AG09309 (cell line): Measurements from ENCODE around the gene NDRG4.

ENCODE experiments used
- DNase-seq: peaks from one replicate; pipeline ENCODE4 v3.0.0-alpha.2; 2010; ENCODE audit warnings: low read depth
- H3K4me3 ChIP-seq: 2 replicates; pipeline ENCODE4 v1.5.1; 2011; ENCODE audit warnings: mild to moderate bottlenecking, low read depth, low read length, moderate library complexity; ENCODE audit not compliant: control insufficient read depth
- CTCF ChIP-seq: IDR thresholded peaks from 2 replicates; pipeline ENCODE4 v1.5.1; 2011; ENCODE audit warnings: mild to moderate bottlenecking, low read depth, low read length, inconsistent platforms; ENCODE audit not compliant: insufficient read depth, control insufficient read depth; ENCODE audit errors: missing control alignments

NDRG4 gene

GRCh38 chr16:58499092-58499511, 841 bp upstream of the NDRG4 start:
- DNase-seq, result no peak
- H3K4me3 ChIP-seq, result no peak overlapping the region

DNA sequence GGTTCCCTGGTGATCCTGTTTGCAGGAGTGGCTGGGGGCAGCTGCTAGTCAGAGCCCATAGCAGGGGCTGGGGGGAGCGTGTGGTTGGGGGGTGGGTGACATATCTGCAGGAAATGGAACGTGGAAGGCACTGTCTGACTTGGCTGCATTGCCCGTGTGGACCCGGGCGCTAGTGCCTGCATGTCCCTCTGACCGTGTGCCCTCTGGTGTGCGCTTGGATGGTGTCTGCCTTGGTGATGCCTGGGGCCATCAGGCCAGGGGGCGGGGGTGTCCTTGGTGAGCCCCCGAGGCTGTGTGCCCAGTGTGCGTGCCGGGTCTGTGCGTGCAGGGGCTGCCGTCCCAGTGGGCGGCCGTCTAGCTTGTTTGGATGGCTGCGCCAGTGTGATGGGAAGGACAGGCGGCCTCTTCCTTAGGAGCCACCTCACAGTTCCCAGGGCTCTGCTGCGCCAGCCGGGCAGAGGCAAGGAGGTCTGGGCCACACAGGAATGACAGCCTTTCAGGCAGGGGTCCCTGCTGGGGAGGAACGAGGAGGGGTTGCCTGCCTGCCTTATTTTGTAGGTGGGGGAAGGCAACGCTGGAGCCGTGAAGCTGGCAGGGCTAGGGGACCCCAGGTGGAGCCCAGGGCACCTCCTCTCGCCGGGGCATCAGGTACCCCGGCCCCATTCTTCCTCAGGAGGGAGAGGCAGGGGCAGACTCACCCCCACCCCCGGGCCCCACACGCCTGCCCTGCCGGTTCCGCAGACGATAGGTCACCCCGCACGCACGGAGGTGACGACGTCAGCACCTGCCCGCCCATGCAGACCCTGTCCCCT, 693 bp downstream of the NDRG4 start:
- DNase-seq, result no peak
- peak overlapping the region; percentile 52 for H3K4me3 ChIP-seq
- TF ChIP-seq CTCF, result no peak

More at GRCh38 chr16:58499092-58499511, 841 bp upstream of the NDRG4 start:
- no peak for TF ChIP-seq CTCF

DNA sequence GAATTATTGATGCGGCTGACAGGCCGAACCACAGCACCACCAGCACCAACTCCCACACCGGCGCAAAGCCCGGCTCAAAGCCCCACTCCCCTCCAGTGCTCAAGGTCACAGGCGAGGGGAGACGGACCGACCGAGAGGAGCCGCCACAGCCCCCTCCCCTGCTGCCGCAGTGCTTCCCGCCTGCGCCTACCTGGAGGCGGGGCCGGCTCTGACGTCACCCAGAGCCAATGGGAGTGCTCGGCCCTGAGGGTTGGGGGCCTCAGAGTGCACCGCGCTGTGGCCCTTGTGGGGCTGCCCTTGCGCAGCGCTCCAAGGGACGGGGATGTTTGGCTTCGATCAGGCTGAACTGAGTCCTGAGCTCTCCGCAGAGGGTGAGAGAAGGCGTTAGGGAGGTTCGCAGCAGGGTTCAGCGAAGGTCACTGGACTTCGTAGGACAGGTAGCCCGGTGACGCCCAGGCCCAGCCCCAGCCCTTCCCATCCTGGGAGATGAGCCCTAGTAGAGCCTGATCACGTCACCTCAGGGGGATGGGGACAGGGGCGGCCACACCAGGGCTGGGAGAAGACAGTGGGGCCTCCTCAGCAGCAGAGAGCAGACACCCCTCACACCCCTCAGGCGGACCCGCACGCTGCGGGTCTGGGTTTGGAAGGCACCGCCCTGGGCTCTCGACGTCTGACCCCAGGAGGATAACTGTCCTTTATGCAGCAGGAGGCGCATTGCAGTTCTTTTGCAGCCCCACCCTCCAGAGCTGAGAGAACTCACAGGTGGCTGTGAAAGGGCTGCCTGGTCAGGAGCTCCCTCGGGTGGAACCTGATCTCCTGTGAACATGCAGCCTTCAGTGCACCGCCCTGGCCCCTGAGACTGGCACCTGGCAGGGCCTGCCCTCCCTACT, 1.5 kb downstream of the NDRG4 start:
- DNase-seq, result no peak
- TF ChIP-seq CTCF, result no peak
- peak overlapping the region; percentile 52 for H3K4me3 ChIP-seq

DNA sequence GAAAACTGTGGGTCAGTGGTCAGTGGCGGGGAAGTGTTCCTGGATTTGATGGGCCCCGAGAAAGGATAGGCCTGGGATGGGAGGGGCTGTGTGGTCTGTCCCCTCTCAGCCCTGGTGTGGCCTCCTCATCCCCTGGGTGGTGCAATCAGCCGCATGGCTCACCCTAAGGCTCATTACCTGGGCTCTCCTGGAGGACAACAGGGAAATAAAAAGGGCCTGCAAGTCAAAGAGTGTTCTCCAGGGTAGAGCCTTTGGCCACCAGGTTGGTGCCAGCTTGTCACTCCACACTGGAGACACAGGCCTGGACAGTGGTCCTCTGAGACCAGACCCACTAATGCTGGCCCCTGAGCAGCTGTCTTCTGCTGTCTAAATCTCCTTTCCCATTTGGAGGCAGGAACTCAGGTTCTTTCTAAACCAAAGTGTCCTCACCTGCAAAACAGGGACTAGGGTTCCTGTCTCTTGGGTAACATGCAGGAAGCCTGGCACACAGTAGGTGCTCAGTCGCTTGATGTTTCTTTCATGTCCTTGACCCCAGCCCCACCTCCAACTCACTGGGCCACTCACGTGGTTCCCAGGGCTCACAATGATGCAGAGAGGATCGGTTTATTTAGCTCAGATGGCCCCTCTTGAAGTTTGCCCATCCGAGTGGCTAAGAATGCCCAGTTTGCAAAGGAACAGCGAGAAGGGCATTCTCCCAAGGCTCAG, 2.4 kb downstream of the NDRG4 start:
- DNase-seq, result no peak
- no peak for TF ChIP-seq CTCF
- no peak overlapping the region for H3K4me3 ChIP-seq

DNA sequence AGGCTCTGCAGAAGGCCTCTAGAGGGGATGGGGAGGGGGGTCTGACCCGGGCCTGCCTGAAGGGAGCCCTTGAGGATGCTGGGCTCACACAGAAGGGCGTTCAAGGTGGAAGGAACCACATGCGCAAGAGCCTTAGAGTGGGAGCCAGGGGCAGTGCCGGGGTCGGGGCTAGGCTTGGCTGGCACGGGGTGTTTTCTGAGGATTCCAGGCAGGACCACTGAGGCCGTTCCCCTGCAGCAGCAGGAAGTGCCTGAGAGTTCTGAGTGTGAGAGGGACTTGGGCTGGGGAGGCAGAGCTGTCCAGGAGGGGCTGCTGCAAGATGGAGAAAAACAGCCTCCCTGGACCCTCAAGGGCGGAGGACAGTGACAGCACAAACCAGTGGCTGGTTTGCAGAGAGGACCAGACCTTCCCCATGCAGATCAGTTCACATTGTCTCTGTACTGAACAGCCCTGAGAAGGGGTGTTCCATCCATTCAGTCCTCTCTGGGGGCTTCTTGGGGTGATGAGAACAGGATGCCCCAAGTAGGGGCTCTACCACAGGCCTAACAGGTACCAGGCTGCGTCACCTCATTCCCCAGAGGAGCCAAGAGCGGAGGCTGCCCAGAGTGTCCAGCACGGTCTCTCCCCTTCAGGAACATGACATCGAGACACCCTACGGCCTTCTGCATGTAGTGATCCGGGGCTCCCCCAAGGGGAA, 3.4 kb downstream of the NDRG4 start:
- no peak for TF ChIP-seq CTCF
- no peak for DNase-seq
- H3K4me3 ChIP-seq, result no peak overlapping the region
